GM21529 (cell line): ENCODE data around the gene NRF1.
A peak's percentile ranks its signal among the peaks of the same experiment; 100 is the strongest.
"Not testable (repeated sequence)": the region's sequence is repeated elsewhere in the genome, so short reads cannot be mapped to it uniquely, and the experiment has no call there.

Experiments
- ATAC-seq: cut with Tn5 transposase; IDR thresholded peaks from one replicate; pipeline ENCODE4 v1.9.1; 2021; ENCODE audit not compliant: unreplicated experiment

The NRF1 gene

GRCh38 chr7:129779602-129780256 lies 168.2 kb downstream of the NRF1 start:
- ATAC-seq, result peak; percentile 38

- peak; percentile 48 for ATAC-seq
These were observed 168.9 kb downstream of the NRF1 start for GRCh38 chr7:129780257-129780973.

GRCh38 chr7:129780974-129781927 lies 169.7 kb downstream of the NRF1 start:
- no peak for ATAC-seq

DNA sequence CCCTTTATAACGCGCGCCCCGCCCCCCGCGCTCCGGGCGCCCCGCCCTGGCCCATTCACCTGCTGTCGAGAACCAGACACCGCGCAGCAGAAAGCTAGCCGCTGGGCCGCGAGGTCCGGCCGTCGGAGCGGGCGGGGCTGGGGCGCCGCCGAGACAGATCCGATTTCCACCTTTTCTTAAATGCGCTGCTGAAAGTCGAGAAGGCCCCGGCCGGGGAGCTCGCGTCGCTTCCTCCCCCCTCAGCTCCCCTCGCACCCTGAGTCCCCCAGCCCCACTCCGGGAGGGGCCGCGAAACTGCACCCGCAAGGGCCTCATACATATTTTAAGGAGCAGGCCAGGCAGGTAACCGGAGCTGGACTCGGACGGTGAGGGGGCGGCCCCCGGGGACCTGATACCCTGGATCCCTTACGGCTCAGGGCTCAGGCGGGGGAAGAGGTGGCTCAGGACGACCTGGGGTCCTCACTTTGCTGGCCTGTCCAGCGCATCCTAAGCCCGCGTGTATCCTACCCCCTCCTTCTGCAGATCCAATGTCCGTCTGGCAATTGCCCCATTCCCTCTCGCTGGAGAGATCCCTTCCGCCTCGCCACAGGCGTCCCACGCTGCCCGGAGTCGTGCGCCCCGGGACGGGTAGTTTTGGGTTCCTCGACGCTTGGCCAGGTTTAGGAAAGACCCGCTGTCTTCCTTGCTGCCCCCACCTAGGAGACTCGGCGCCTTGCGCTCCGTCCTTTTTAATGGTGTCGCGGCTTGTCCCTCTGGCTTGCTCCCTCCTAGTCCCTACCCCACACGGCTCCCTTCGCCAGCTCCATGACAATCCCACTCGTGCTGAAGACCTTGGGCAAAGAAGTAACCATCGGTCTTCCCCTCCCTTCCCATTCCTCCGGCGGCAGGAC lies 170.7 kb downstream of the NRF1 start:
- no peak for ATAC-seq

GRCh38 chr7:129782818-129783583 lies 171.5 kb downstream of the NRF1 start:
- ATAC-seq, result no peak

- ATAC-seq, result no peak
These were observed 172.0 kb downstream of the NRF1 start for GRCh38 chr7:129783584-129783919.

DNA sequence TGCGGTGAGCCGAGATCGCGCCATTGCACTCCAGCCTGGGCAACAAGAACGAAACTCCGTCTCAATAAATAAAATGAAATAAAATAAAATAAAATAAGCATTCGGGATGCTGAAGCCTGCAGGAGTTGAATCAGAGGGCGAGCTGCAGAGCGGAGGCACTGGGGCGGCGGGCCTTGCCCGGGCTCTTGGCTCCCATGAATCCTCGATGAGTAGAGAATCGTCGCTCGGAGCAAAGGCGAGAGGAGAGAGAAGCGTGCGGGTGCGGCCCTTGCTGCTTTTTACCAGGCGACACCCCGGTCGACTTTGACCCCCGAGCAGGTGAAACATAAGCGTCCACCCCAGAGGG lies 172.9 kb downstream of the NRF1 start:
- no peak for ATAC-seq

GRCh38 chr7:129784783-129785684 lies 173.5 kb downstream of the NRF1 start:
- no peak for ATAC-seq

- no peak for ATAC-seq
These were observed 174.4 kb downstream of the NRF1 start for GRCh38 chr7:129785685-129786514.

- ATAC-seq, result no peak
These were observed 175.5 kb downstream of the NRF1 start for GRCh38 chr7:129786825-129787563.

GRCh38 chr7:129789000-129789399 lies 177.5 kb downstream of the NRF1 start:
- no peak for ATAC-seq

- no peak for ATAC-seq
These were observed 178.1 kb downstream of the NRF1 start for GRCh38 chr7:129789652-129790051.

DNA sequence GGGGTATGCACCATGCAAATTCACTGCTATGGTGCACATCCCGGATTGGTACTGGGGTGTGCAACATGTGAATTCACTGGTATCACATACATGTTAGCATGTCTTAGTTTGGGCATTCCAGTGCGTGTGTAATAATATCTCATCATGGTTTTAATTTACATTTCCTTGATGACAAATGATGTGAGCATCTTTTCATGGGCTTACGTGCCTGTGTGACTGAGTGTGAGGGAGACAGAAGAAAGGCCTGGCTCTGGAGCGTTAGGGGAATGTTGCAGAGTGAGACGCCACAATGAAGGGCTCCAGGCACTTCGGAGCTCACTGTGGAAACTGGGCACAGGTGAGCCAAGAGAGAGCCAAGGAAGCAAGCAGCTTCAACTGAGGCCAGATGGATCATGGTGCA lies 178.6 kb downstream of the NRF1 start:
- ATAC-seq, result no peak

DNA sequence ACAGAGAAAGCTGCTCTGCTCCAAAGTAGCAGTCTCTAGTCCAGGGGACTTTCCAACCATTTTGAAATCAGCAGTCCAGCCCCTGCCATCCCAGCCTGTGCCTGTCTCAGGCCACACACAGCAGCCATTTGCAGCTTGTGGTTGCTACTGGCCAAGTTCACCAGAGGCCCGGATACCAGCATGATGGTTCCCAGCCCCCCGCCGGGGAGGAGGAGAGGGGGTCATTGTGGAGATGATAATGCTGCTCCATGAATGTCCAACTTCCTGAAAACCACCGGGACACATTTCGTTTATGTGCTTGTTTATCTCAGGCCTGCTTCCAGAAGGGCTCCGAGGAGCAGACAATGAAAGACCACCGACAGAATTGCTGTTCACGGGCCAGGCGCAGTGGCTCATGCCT lies 181.2 kb downstream of the NRF1 start:
- no peak for ATAC-seq

GRCh38 chr7:129793506-129794310 lies 182.2 kb downstream of the NRF1 start:
- no peak for ATAC-seq

DNA sequence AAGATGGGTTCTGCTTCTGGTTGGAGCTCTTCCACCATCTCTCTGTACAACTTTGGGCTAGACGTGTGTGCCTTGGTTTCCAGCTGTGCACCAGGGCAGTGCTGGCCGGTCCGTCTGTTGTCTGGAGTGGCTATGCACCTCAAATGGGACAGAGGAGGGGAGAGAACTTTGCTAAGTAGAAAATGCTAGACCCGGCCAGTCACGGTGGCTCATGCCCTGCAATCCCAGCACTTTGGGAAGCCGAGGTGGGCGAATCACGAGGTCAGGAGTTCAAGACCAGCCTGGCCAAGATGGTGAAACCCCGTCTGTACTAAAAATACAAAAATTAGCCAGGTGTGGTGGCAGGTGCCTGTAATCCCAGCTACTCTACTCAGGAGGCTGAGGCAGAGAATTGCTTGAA lies 182.9 kb downstream of the NRF1 start:
- not testable (repeated sequence) for ATAC-seq
